HFFc6 (cell line): Measurements from ENCODE around the gene SYP. TPM values are rescaled to one million over a fixed set of nuclear protein-coding genes. Genes with fewer than 3 reads are reported as not detected.

Experiments
- DNase-seq: peaks from one replicate; pipeline ENCODE4 v3.0.0-alpha.2; 2018
- H3K27ac Mint-ChIP-seq: 2 replicates; pipeline ENCODE4 v1.8.0; 2020; ENCODE audit warnings: mild to moderate bottlenecking, mixed read lengths
- H3K27me3 Mint-ChIP-seq: 2 replicates; pipeline ENCODE4 v1.8.0; 2021; ENCODE audit warnings: mild to moderate bottlenecking, moderate library complexity, mixed read lengths; ENCODE audit not compliant: insufficient read depth
- H3K36me3 Mint-ChIP-seq: 2 replicates; pipeline ENCODE4 v1.8.0; 2021; ENCODE audit warnings: low read depth, mixed read lengths
- H3K4me1 Mint-ChIP-seq: 2 replicates; pipeline ENCODE4 v1.8.0; 2020; ENCODE audit warnings: low read depth, mixed read lengths
- H3K4me3 Mint-ChIP-seq: 2 replicates; pipeline ENCODE4 v1.8.0; 2020; ENCODE audit warnings: mild to moderate bottlenecking, moderate library complexity, mixed read lengths
- H3K9me3 Mint-ChIP-seq: 2 replicates; pipeline ENCODE4 v1.8.0; 2020; ENCODE audit warnings: mild to moderate bottlenecking, mixed read lengths
- CTCF ChIP-seq: fragments of 200-600 bp; sonication (generic); IDR thresholded peaks from 2 replicates; pipeline ENCODE4 v1.5.0; 2021; ENCODE audit warnings: antibody characterized with exemption, mild to moderate bottlenecking
- total RNA-seq, 6 experiments: library from RNA; stranded (reverse); fragmentation: NEBNext Ultra II Directional; extraction: Animal tissue kit (Norgen Biotek cat#: 25700); gene quantifications; 2 replicates in 1 of 6; 3 replicates in 5 of 6; pipeline ENCODE4 v1.2.3, GENCODE V29; 2021

The SYP gene
- total RNA-seq, 6 experiments from 2014 or later, result 0.11 to 0.34 (median 0.24) TPM

GRCh38 chrX:49205443-49205842 is 5.5 kb upstream of the SYP start:
- Mint-ChIP-seq H3K4me1 (no peaks in the 10 kb centered on the region), H3K27ac (no peak overlapping the region), H3K36me3 (no peaks in the 10 kb centered on the region), H3K9me3 (no peaks in the 10 kb centered on the region), H3K4me3 (no peak overlapping the region), H3K27me3 (peaks cover 4% of the 10 kb centered on the region)
- no peak for TF ChIP-seq CTCF
- DNase-seq, result no peak

- Mint-ChIP-seq H3K4me3 (no peak overlapping the region), H3K36me3 (no peaks in the 10 kb centered on the region), H3K27me3 (peaks cover 4% of the 10 kb centered on the region; the same call in 1 of the 2 replicates), H3K4me1 (no peaks in the 10 kb centered on the region), H3K27ac (no peak overlapping the region), H3K9me3 (no peaks in the 10 kb centered on the region)
- no peak for TF ChIP-seq CTCF
- DNase-seq, result no peak
These were observed 4.7 kb upstream of the SYP start for GRCh38 chrX:49204709-49205108.

GRCh38 chrX:49204017-49204416 is 4.0 kb upstream of the SYP start:
- TF ChIP-seq CTCF, result no peak
- no peak overlapping the region for H3K4me3 Mint-ChIP-seq
- no peak for DNase-seq
- no peaks in the 10 kb centered on the region for H3K4me1 Mint-ChIP-seq
- H3K36me3 Mint-ChIP-seq, result no peaks in the 10 kb centered on the region
- peaks cover 2% of the 10 kb centered on the region; the same call in 1 of the 2 replicates for H3K27me3 Mint-ChIP-seq
- H3K27ac Mint-ChIP-seq, result no peak overlapping the region
- H3K9me3 Mint-ChIP-seq, result no peaks in the 10 kb centered on the region

GRCh38 chrX:49203536-49203935 is 3.5 kb upstream of the SYP start:
- Mint-ChIP-seq H3K9me3 (no peaks in the 10 kb centered on the region), H3K4me3 (no peak overlapping the region)

GRCh38 chrX:49202022-49202421 is 2.0 kb upstream of the SYP start:
- no peak for TF ChIP-seq CTCF
- Mint-ChIP-seq H3K4me1 (no peaks in the 10 kb centered on the region), H3K27ac (no peak overlapping the region), H3K9me3 (no peaks in the 10 kb centered on the region), H3K27me3 (peaks cover 2% of the 10 kb centered on the region; the same call in 1 of the 2 replicates), H3K36me3 (no peaks in the 10 kb centered on the region), H3K4me3 (no peak overlapping the region)
- no peak for DNase-seq

More at GRCh38 chrX:49203536-49203935, 3.5 kb upstream of the SYP start:
- Mint-ChIP-seq H3K4me1 (no peaks in the 10 kb centered on the region), H3K27ac (no peak overlapping the region), H3K27me3 (peaks cover 2% of the 10 kb centered on the region; the same call in 1 of the 2 replicates), H3K36me3 (no peaks in the 10 kb centered on the region)
- no peak for TF ChIP-seq CTCF
- no peak for DNase-seq

- no peak for TF ChIP-seq CTCF
- Mint-ChIP-seq H3K4me1 (peaks cover 7% of the 10 kb centered on the region; the same call in 1 of the 2 replicates), H3K36me3 (no peaks in the 10 kb centered on the region), H3K27me3 (peaks cover 2% of the 10 kb centered on the region; the same call in 1 of the 2 replicates), H3K9me3 (no peaks in the 10 kb centered on the region), H3K4me3 (no peak overlapping the region), H3K27ac (no peak overlapping the region)
- no peak for DNase-seq
These were observed 738 bp downstream of the SYP start for GRCh38 chrX:49199315-49199595.
